Rectal smooth muscle tissue (tissue), 1 donor: ENCODE data around the gene DNAI7.

Experiments
- H3K27ac ChIP-seq: one replicate; pipeline ENCODE4 v1.7.0; 2013; ENCODE audit warnings: low read depth, low read length, inconsistent platforms
- H3K27me3 ChIP-seq: one replicate; pipeline ENCODE4 v1.7.0; 2013; ENCODE audit warnings: low read length; ENCODE audit not compliant: control insufficient read depth, insufficient read depth
- H3K36me3 ChIP-seq: one replicate; pipeline ENCODE4 v1.7.0; 2013; ENCODE audit warnings: low read length; ENCODE audit not compliant: control insufficient read depth, insufficient read depth
- H3K4me1 ChIP-seq: one replicate; pipeline ENCODE4 v1.7.0; 2013; ENCODE audit warnings: low read length; ENCODE audit not compliant: control insufficient read depth, insufficient read depth
- H3K4me3 ChIP-seq: one replicate; pipeline ENCODE4 v1.7.0; 2013; ENCODE audit warnings: low read length
- H3K9ac ChIP-seq: one replicate; pipeline ENCODE4 v1.7.0; 2013; ENCODE audit warnings: low read length

DNAI7 gene

DNA sequence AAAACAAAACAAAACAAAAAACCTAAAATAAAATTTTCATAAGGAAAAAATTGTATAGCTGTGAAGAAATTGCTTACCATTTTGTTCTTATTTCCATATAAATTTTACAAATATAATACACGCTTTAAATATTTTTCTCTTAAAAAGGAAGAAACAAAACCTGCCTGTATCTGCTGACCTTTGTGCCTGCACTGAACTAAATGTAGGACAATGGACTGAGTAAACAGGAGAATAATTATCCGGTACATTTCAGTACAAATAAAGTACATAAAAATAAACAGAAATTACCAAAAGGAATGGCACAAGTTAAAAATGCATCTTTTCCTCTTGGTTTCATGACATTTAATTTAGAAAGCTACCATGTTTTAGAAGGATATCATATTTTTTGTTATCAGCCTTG lies 112.3 kb downstream of the DNAI7 start:
- H3K27me3 ChIP-seq: no peaks in the 10 kb centered on the region
- no peaks in the 10 kb centered on the region for H3K4me1 ChIP-seq
- no peak overlapping the region for H3K9ac ChIP-seq
- no peak overlapping the region for H3K4me3 ChIP-seq
- H3K36me3 ChIP-seq: no peaks in the 10 kb centered on the region
- H3K27ac ChIP-seq: no peak overlapping the region

DNA sequence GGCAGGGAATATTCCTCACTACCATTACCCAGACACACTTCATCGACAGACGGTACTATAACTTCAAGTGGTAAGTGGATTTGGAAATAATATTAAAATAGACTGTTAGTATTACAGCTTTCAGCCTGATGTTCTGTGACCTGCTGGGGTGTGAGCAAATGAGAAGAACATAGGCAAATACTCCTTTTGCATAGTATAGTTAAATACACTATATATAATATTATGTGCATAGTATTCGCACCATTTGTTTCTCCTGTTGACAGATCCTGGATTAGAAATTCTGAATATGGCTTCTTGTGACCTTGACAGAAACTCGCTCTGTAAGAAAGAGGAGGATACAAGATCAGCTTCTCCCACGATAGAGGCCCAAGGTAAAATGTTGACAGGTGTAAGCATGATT lies 115.6 kb downstream of the DNAI7 start:
- H3K27ac ChIP-seq: no peak overlapping the region
- H3K4me3 ChIP-seq: no peak overlapping the region
- no peaks in the 10 kb centered on the region for H3K36me3 ChIP-seq
- H3K9ac ChIP-seq: no peak overlapping the region
- no peaks in the 10 kb centered on the region for H3K4me1 ChIP-seq
- no peaks in the 10 kb centered on the region for H3K27me3 ChIP-seq

DNA sequence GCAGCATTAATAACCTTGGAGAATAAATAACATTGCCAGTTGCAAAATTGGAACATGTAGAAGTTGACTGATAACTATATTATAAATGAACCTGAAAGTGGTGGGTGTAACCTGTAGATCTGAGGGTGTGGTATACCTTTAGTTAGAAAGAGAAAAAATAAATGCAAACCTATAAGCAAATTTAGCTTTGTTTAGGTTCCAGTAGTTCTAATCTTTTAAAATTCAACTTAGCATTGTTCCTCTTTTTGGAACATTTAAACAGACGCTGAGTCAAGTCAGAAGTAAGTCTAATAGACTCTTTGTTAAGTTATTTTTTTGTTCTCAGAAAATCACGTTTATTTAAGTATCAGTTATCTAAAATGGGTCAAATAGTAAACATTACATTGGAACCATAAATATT lies 120.0 kb downstream of the DNAI7 start:
- H3K27me3 ChIP-seq: no peaks in the 10 kb centered on the region
- no peaks in the 10 kb centered on the region for H3K36me3 ChIP-seq
- H3K4me1 ChIP-seq: no peaks in the 10 kb centered on the region
- no peak overlapping the region for H3K27ac ChIP-seq
- no peak overlapping the region for H3K4me3 ChIP-seq
- no peak overlapping the region for H3K9ac ChIP-seq

DNA sequence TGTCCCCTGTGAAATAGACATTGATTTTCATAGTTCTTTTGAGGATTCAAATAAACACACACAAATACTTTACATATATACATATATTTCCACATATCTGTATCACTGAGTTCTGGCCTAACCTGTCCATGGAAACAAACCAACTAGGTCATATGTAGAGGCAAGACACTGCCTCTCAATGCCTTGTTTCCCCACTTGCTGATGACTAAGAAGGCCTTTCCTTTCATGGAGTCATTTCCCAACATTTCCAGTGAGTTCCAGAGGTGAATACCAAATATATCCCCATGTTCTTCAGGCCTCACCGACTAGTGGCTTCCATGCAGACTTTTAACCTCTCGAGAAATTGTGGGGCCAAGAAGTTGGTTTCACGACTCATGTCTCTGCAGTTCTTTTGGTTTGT lies 120.8 kb downstream of the DNAI7 start:
- Histone ChIP-seq H3K36me3 (no peaks in the 10 kb centered on the region), H3K27ac (no peak overlapping the region), H3K4me1 (no peaks in the 10 kb centered on the region), H3K9ac (no peak overlapping the region), H3K27me3 (no peaks in the 10 kb centered on the region), H3K4me3 (no peak overlapping the region)

DNA sequence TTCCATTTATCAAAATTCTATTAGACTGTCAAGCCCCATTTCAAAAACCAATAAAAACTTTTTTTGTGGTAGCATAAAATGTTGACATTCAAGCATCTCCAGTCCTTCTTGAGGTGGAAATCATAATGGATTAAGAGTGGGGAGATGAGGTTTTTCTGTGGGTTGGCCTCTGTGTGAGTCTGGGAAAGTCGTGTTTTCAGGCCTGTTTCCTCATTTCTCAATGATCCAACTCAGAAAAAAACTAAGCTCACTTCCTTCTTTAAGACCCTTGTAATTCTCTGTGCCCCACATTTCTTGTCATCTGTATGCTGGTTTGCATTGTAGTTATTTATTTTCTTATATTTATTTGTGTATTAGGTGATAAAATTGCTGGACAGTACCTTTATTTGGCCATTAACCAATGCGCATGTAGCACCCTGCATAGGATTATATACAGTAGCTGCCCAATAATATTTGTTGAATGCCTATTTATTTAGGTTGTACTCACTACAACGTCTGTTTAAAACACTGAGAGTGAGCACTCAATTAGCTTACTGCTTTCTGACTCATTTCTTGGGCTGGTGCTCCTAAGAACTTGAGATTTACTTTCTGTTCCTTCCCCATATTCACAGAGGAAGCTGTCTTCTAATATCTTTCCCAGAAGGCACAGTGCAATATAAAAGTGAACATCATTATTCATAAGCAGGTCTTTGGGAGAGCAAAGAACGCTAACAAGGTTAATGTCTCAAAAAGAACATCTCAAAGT lies 121.9 kb downstream of the DNAI7 start:
- H3K4me1 ChIP-seq: no peaks in the 10 kb centered on the region
- H3K27ac ChIP-seq: no peak overlapping the region
- H3K36me3 ChIP-seq: no peaks in the 10 kb centered on the region
- H3K27me3 ChIP-seq: no peaks in the 10 kb centered on the region
- H3K9ac ChIP-seq: no peak overlapping the region
- no peak overlapping the region for H3K4me3 ChIP-seq

DNA sequence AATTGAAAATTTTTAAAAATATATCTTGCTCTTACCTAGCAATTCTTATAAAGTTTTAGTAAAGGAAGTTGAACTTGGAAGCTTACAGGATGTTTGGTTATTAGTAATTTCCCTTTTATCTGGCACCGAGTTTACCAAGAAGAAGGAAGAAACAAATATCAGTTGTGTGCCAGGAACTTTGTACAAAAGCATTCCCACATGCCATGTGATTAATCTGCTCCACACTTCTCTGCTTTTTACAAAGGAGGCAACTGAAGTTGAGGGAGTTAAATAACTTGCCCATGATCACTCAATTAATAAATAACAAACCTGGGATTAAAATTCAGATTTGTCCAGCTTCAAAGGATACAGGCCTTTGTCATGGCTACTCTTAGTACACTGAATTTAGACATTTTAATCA lies 123.6 kb downstream of the DNAI7 start:
- Histone ChIP-seq H3K9ac (no peak overlapping the region), H3K27ac (no peak overlapping the region), H3K4me1 (no peaks in the 10 kb centered on the region), H3K4me3 (no peak overlapping the region), H3K27me3 (no peaks in the 10 kb centered on the region), H3K36me3 (no peaks in the 10 kb centered on the region)

DNA sequence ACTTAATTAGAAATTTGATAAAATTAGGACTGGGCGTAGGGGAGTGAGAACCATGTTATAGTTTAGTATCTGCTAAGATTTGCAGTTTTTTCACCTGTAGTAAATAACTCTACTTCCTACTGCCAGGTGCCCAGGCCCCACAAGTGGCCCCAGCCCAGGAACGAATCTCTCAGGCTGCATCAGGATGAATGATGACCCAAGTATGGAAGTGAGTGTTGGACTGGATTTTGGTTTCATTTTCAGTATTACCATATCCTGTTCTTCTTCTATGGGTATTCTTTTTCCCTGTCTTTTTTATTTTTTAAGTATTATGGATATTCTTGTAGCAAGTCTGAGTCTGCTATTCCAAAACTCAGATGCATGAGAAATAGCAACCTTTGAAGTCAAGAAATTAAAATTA lies 125.7 kb downstream of the DNAI7 start:
- Histone ChIP-seq H3K9ac (no peak overlapping the region), H3K36me3 (no peaks in the 10 kb centered on the region), H3K4me3 (no peak overlapping the region), H3K4me1 (no peaks in the 10 kb centered on the region), H3K27ac (no peak overlapping the region), H3K27me3 (no peaks in the 10 kb centered on the region)

DNA sequence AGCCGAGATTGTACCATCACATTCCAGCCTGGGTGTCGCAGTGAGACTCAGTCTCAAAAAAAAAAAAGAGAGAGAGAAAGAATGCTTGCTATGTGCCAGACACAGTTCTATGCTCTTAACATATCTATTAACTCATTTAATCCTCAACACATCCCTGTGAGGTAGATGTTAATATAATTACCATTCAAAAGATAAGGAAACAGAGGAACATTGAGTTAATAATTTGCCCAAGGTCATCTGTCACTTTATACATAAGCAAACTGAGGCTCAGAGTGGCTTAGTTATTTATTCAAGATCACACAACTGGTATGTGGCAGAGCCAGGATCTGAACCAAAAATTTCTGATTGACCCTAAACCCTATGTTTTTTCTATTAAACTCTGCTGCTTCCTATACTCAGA lies 129.9 kb downstream of the DNAI7 start:
- H3K36me3 ChIP-seq: no peaks in the 10 kb centered on the region
- no peak overlapping the region for H3K4me3 ChIP-seq
- H3K4me1 ChIP-seq: no peaks in the 10 kb centered on the region
- H3K27me3 ChIP-seq: no peaks in the 10 kb centered on the region
- H3K27ac ChIP-seq: no peak overlapping the region
- no peak overlapping the region for H3K9ac ChIP-seq

DNA sequence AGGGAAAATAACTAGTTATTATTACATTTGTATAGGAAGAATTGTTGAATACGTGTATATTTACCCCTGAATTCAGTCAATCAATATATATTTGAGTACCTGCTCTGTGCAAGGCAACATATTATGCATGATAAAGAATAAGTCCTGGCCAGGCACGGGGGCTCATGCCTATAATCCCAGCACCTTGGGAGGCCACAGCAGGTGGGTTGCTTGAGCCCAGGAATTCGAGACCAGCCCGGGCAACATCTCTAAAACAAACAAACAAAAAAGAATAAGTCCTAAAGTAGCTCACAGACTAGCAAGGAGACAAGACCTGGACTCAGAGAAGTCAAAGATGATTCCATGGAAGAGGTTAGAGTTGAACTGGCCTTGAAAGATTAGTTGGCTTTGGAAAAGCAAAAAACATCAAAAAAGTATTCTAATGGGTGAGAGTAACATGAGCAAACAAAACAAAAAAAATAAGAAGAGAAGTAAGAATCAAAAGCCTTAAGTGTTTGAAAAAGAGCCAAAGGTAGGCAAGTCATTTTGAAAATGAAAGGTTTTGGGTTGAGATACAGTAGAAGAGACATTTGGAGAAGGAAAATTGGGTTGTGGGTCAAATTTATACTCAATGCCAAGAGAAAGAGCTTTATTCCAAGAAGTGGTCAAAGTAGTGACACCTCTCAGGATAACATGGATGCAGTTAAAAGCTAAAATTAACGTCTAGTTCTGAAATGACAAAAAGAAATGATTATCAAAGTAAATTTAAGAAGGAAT lies 130.9 kb downstream of the DNAI7 start:
- Histone ChIP-seq H3K36me3 (no peaks in the 10 kb centered on the region), H3K4me3 (no peak overlapping the region), H3K27ac (no peak overlapping the region), H3K4me1 (no peaks in the 10 kb centered on the region), H3K9ac (no peak overlapping the region), H3K27me3 (no peaks in the 10 kb centered on the region)

DNA sequence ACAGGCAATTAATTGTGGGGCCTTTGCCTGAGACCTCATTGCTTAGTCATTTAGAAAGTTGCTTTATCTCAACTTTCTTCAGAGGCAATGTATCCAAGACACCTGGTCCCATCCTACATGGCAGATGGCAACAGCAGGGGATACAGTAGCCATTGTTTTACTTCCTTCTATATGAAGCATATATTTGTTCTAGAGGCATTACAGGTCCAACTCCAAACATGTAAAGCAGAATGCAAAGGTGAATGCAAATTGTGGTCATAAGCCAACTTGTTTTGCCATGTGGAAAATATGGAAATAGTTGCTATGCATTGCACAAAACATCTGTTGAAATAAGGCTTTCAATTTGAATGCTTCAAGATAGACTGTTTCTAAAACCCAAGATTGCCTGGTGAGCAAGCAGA lies 136.3 kb downstream of the DNAI7 start:
- no peak overlapping the region for H3K27ac ChIP-seq

More for the DNA sequence above, 136.3 kb downstream of the DNAI7 start:
- no peak overlapping the region for H3K4me3 ChIP-seq
- H3K4me1 ChIP-seq: no peaks in the 10 kb centered on the region
- no peak overlapping the region for H3K9ac ChIP-seq
- no peaks in the 10 kb centered on the region for H3K36me3 ChIP-seq
- no peaks in the 10 kb centered on the region for H3K27me3 ChIP-seq
